IMR-90 (cell line): ENCODE measurements around the gene STAM.
"Not testable (repeated sequence)": the region's sequence is repeated elsewhere in the genome, so short reads cannot be mapped to it uniquely, and the experiment has no call there.

ENCODE experiments used
- BHLHE40 ChIP-seq: fragments of 150-350 bp; IDR thresholded peaks from 2 replicates; pipeline ENCODE4 v1.6.1; 2016; ENCODE audit warnings: mild to moderate bottlenecking, low read depth, low read length
- CEBPB ChIP-seq: IDR thresholded peaks from 2 replicates; pipeline ENCODE4 v1.6.1; 2012; ENCODE audit warnings: low read depth, low read length, improper control_type of control experiment
- CTCF ChIP-seq: conservative IDR thresholded peaks from 2 replicates; pipeline ENCODE4 v1.5.1; 2012; ENCODE audit warnings: mild to moderate bottlenecking, low read depth, low read length, improper control_type of control experiment
- MAFK ChIP-seq: IDR thresholded peaks from 2 replicates; pipeline ENCODE4 v1.6.1; 2012; ENCODE audit warnings: low read depth, low read length, improper control_type of control experiment
- MXI1 ChIP-seq: IDR thresholded peaks from 2 replicates; pipeline ENCODE4 v1.6.1; 2012; ENCODE audit warnings: low read depth, mild to moderate bottlenecking, low read length, moderate library complexity, borderline replicate concordance
- NFE2L2 ChIP-seq: fragments of 150-350 bp; IDR thresholded peaks from 2 replicates; pipeline ENCODE4 v1.6.1; 2016; ENCODE audit warnings: low read depth, mild to moderate bottlenecking, low read length
- POLR2A ChIP-seq: IDR thresholded peaks from 2 replicates; pipeline ENCODE4 v1.6.1; 2012; ENCODE audit warnings: mild to moderate bottlenecking, low read depth, low read length
- RAD21 ChIP-seq: IDR thresholded peaks from 2 replicates; pipeline ENCODE4 v1.6.1; 2012; ENCODE audit warnings: low read length, improper control_type of control experiment
- RCOR1 ChIP-seq: IDR thresholded peaks from 2 replicates; pipeline ENCODE4 v1.6.1; 2012; ENCODE audit warnings: mild to moderate bottlenecking, low read length, improper control_type of control experiment; ENCODE audit not compliant: insufficient replicate concordance
- SMC3 ChIP-seq: fragments of 150-350 bp; IDR thresholded peaks from 2 replicates; pipeline ENCODE4 v1.6.1; 2016; ENCODE audit warnings: low read depth, mild to moderate bottlenecking, antibody characterized with exemption, low read length, moderate library complexity

GRCh38 chr10:17632590-17632989 is 11.4 kb upstream of the STAM start:
- not testable (repeated sequence) for TF ChIP-seq BHLHE40, CTCF, NFE2L2, POLR2A, RAD21, CEBPB, SMC3, MXI1, MAFK, RCOR1
